HEK293 (cell line): ENCODE data around the gene DPF3.

ENCODE experiments used
- CTCF ChIA-PET: fragments of 350-600 bp; formaldehyde crosslinking; extraction: SDS; loops from one replicate; lab custom pipeline; 2021; ENCODE audit warnings: antibody characterized with exemption; lab: Yijun Ruan, JAX
- POLR2A ChIA-PET: fragments of 300-600 bp; formaldehyde crosslinking; extraction: SDS; loops from one replicate; lab custom pipeline; 2020; ENCODE audit warnings: antibody characterized with exemption, inconsistent platforms; lab: Yijun Ruan, JAX
- H3K27ac ChIP-seq: fragments of 200-500 bp; sonication (Bioruptor generic); 2 replicates; pipeline ENCODE4 v1.5.1; 2014; ENCODE audit warnings: low read depth, low read length, control low read depth, inconsistent platforms; ENCODE audit errors: extremely low read depth
- H3K36me3 ChIP-seq, 2 experiments: fragments of 200-500 bp in 1 of 2; sonication (Bioruptor generic) in 1 of 2; 1 replicate in 1 of 2; 2 replicates in 1 of 2; pipeline ENCODE4 v1.5.1; 2014 to 2017; ENCODE audit warnings: inconsistent platforms in 2 of 2, low read length in 2 of 2; ENCODE audit not compliant: control insufficient read depth in 2 of 2, insufficient read depth in 1 of 2
- H3K4me1 ChIP-seq: fragments of 200-500 bp; sonication (Bioruptor generic); 2 replicates; pipeline ENCODE4 v1.5.1; 2014; ENCODE audit warnings: mild to moderate bottlenecking, low read length, inconsistent platforms; ENCODE audit not compliant: control insufficient read depth, insufficient read depth
- H3K4me3 ChIP-seq: 2 replicates; pipeline ENCODE4 v1.5.1; 2011; ENCODE audit warnings: low read depth, mild to moderate bottlenecking, control low read depth, low read length, moderate library complexity
- H3K9me3 ChIP-seq: fragments of 200-500 bp; sonication (Bioruptor generic); 2 replicates; pipeline ENCODE4 v1.5.1; 2014; ENCODE audit warnings: low read depth, low read length, inconsistent platforms; ENCODE audit not compliant: control insufficient read depth, insufficient read depth
- GLIS1 ChIP-seq: fragments of 450-650 bp; formaldehyde crosslinking; IDR thresholded peaks from 2 replicates; pipeline ENCODE4 v1.5.1; 2016; ENCODE audit warnings: missing biosample characterization, missing genetic modification characterization
- KLF7 ChIP-seq: fragments of 450-650 bp; formaldehyde crosslinking; IDR thresholded peaks from 2 replicates; pipeline ENCODE4 v1.5.1; 2016; ENCODE audit warnings: missing biosample characterization, missing genetic modification characterization, borderline replicate concordance
- PRDM1 ChIP-seq: fragments of 450-650 bp; formaldehyde crosslinking; IDR thresholded peaks from 2 replicates; pipeline ENCODE4; 2016; ENCODE audit warnings: missing biosample characterization, missing genetic modification characterization
- ZFP41 ChIP-seq: fragments of 450-650 bp; formaldehyde crosslinking; IDR thresholded peaks from 2 replicates; pipeline ENCODE4 v1.5.1; 2016; ENCODE audit warnings: missing biosample characterization, missing genetic modification characterization, borderline replicate concordance
- ZNF157 ChIP-seq: fragments of 450-650 bp; formaldehyde crosslinking; IDR thresholded peaks from 2 replicates; pipeline ENCODE4 v1.5.1; 2016; ENCODE audit warnings: missing biosample characterization, missing genetic modification characterization
- ZNF214 ChIP-seq: fragments of 450-650 bp; formaldehyde crosslinking; IDR thresholded peaks from 2 replicates; pipeline ENCODE4 v1.5.1; 2017; ENCODE audit warnings: missing biosample characterization, mild to moderate bottlenecking, missing genetic modification characterization, borderline replicate concordance
- ZNF248 ChIP-seq: fragments of 450-650 bp; formaldehyde crosslinking; IDR thresholded peaks from 2 replicates; pipeline ENCODE4 v1.5.1; 2017; ENCODE audit warnings: missing biosample characterization, missing genetic modification characterization
- ZNF341 ChIP-seq: fragments of 450-650 bp; formaldehyde crosslinking; IDR thresholded peaks from 2 replicates; pipeline ENCODE4; 2016; ENCODE audit warnings: low read depth, missing biosample characterization, missing genetic modification characterization
- ZNF350 ChIP-seq: fragments of 450-650 bp; formaldehyde crosslinking; IDR thresholded peaks from 2 replicates; pipeline ENCODE4 v1.5.0; 2017; ENCODE audit warnings: missing biosample characterization, mild to moderate bottlenecking, missing genetic modification characterization
- ZNF555 ChIP-seq: fragments of 450-650 bp; formaldehyde crosslinking; conservative IDR thresholded peaks from 2 replicates; pipeline ENCODE4 v1.5.1; 2017; ENCODE audit warnings: missing biosample characterization, mild to moderate bottlenecking, missing genetic modification characterization, inconsistent platforms
- ZNF571 ChIP-seq: fragments of 450-650 bp; formaldehyde crosslinking; IDR thresholded peaks from 2 replicates; pipeline ENCODE4 v1.5.0; 2017; ENCODE audit warnings: missing biosample characterization, missing genetic modification characterization
- ZNF600 ChIP-seq: fragments of 450-650 bp; formaldehyde crosslinking; IDR thresholded peaks from 2 replicates; pipeline ENCODE4 v1.5.1; 2016; ENCODE audit warnings: missing biosample characterization, missing genetic modification characterization
- ZNF785 ChIP-seq: fragments of 450-650 bp; formaldehyde crosslinking; IDR thresholded peaks from 2 replicates; pipeline ENCODE4 v1.5.1; 2016; ENCODE audit warnings: missing biosample characterization, missing genetic modification characterization
- ZNF843 ChIP-seq: fragments of 450-650 bp; formaldehyde crosslinking; IDR thresholded peaks from 2 replicates; pipeline ENCODE4 v1.5.1; 2016; ENCODE audit warnings: missing biosample characterization, missing genetic modification characterization
- TF ChIP-seq, protein P1 (sequence below): fragments of 450-650 bp; formaldehyde crosslinking; IDR thresholded peaks from 2 replicates; pipeline ENCODE4 v1.5.1; 2017; ENCODE audit warnings: missing biosample characterization, missing genetic modification characterization
- TF ChIP-seq, protein P2 (sequence below): fragments of 450-650 bp; formaldehyde crosslinking; IDR thresholded peaks from 2 replicates; pipeline ENCODE4 v1.5.1; 2016; ENCODE audit warnings: missing biosample characterization, missing genetic modification characterization
- TF ChIP-seq, protein P3 (sequence below): fragments of 450-650 bp; formaldehyde crosslinking; IDR thresholded peaks from 2 replicates; pipeline ENCODE4 v1.5.0; 2017; ENCODE audit warnings: missing biosample characterization, missing genetic modification characterization, borderline replicate concordance
- TF ChIP-seq, protein P4 (sequence below): fragments of 450-650 bp; formaldehyde crosslinking; IDR thresholded peaks from 2 replicates; pipeline ENCODE4 v1.5.1; 2016; ENCODE audit warnings: missing biosample characterization, missing genetic modification characterization

The DPF3 gene

DNA sequence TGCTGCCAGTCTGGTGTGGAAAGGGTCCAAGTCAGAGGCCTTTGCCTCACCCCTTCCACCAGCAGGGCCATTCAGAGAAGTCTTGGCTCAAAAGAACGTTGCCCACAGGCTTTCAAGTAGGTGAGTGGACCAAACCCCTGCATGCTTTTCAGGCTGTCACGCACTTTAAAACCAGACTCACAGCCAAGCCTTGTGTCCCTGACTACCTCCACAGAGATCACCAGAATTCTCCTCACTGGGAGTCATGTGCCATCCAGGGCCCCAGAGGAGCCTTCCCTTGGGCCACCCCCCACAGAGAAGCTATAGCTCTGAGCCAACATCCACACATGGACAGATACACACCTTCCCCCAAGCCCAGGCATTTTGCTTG is 283.1 kb downstream of the DPF3 start:
- Histone ChIP-seq H3K36me3 (no peaks in the 10 kb centered on the region), H3K27ac (no peak overlapping the region), H3K4me3 (no peak overlapping the region), H3K9me3 (no peaks in the 10 kb centered on the region), H3K4me1 (no peaks in the 10 kb centered on the region)
- CTCF ChIA-PET, result interaction anchor here (1.1 kb wide), 1 partner anchor 18 kb away, joined by 5 read pairs; no protein-coding TSS in a partner anchor
- POLR2A ChIA-PET, result no interaction called here
- TF ChIP-seq ZNF248 (tag by site-specific recombination) (no peak), GLIS1 (peak; percentile 92), PRDM1 (tag by site-specific recombination) (no peak), ZNF843 (tag by site-specific recombination) (no peak)

DNA sequence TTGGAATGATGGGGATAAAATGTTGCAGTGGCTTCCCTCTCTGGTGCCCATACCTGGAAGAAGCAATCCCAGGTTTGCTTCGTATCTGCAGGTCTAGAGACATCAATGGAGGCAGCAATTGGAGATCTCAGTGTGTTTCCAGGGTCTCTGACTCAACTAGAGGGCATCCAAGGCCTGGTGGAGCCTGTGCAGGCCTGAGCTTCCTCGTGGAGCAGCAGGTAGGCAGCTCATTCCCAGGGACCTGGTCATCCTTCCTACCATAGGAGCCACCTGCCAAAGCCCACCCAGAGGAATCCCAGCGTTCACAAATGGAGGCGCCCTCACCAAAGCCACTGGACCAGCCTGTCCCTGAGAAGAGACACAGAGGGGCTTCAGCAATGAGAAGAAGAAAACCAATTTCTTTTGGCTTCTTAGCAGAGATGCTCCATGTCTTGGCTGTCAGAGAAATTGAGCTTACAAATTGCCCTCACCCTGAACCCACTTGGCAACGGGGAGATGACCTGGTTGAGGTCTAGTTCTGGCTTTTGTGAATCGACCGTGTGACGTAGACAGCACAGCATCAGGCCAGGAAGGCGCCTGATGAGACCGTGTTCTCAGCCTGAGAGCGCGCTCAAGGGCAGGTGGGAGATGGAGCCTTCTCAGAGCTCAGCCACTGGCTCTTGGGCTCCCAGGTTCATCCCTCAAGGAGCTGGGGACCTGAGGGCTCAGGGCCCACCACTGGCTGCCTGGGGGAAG is 283.6 kb downstream of the DPF3 start:
- CTCF ChIA-PET, result interaction anchor here (1.1 kb wide), 1 partner anchor 17 kb away, joined by 5 read pairs; no protein-coding TSS in a partner anchor
- Histone ChIP-seq H3K4me1 (no peaks in the 10 kb centered on the region), H3K36me3 (no peaks in the 10 kb centered on the region), H3K9me3 (no peaks in the 10 kb centered on the region), H3K27ac (no peak overlapping the region), H3K4me3 (no peak overlapping the region)
- POLR2A ChIA-PET, result no interaction called here
- TF ChIP-seq ZNF555 (no peak), ZNF571 (no peak), ZNF157 (tag by site-specific recombination) (no peak), ZNF785 (tag by site-specific recombination) (no peak), ZNF350 (tag by site-specific recombination) (no peak), KLF7 (no peak), ZFP41 (tag by site-specific recombination) (no peak), ZNF600 (no peak), ZNF214 (no peak), ZNF341 (tag by site-specific recombination) (no peak)
- TF ChIP-seq, protein P1, sequence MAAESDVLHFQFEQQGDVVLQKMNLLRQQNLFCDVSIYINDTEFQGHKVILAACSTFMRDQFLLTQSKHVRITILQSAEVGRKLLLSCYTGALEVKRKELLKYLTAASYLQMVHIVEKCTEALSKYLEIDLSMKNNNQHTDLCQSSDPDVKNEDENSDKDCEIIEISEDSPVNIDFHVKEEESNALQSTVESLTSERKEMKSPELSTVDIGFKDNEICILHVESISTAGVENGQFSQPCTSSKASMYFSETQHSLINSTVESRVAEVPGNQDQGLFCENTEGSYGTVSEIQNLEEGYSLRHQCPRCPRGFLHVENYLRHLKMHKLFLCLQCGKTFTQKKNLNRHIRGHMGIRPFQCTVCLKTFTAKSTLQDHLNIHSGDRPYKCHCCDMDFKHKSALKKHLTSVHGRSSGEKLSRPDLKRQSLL (tag by site-specific recombination), result no peak
- TF ChIP-seq, protein P2, sequence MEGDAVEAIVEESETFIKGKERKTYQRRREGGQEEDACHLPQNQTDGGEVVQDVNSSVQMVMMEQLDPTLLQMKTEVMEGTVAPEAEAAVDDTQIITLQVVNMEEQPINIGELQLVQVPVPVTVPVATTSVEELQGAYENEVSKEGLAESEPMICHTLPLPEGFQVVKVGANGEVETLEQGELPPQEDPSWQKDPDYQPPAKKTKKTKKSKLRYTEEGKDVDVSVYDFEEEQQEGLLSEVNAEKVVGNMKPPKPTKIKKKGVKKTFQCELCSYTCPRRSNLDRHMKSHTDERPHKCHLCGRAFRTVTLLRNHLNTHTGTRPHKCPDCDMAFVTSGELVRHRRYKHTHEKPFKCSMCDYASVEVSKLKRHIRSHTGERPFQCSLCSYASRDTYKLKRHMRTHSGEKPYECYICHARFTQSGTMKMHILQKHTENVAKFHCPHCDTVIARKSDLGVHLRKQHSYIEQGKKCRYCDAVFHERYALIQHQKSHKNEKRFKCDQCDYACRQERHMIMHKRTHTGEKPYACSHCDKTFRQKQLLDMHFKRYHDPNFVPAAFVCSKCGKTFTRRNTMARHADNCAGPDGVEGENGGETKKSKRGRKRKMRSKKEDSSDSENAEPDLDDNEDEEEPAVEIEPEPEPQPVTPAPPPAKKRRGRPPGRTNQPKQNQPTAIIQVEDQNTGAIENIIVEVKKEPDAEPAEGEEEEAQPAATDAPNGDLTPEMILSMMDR (tag by site-specific recombination), result no peak
- TF ChIP-seq, protein P3, sequence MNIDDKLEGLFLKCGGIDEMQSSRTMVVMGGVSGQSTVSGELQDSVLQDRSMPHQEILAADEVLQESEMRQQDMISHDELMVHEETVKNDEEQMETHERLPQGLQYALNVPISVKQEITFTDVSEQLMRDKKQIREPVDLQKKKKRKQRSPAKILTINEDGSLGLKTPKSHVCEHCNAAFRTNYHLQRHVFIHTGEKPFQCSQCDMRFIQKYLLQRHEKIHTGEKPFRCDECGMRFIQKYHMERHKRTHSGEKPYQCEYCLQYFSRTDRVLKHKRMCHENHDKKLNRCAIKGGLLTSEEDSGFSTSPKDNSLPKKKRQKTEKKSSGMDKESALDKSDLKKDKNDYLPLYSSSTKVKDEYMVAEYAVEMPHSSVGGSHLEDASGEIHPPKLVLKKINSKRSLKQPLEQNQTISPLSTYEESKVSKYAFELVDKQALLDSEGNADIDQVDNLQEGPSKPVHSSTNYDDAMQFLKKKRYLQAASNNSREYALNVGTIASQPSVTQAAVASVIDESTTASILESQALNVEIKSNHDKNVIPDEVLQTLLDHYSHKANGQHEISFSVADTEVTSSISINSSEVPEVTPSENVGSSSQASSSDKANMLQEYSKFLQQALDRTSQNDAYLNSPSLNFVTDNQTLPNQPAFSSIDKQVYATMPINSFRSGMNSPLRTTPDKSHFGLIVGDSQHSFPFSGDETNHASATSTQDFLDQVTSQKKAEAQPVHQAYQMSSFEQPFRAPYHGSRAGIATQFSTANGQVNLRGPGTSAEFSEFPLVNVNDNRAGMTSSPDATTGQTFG (tag by site-specific recombination), result no peak
- TF ChIP-seq, protein P4, sequence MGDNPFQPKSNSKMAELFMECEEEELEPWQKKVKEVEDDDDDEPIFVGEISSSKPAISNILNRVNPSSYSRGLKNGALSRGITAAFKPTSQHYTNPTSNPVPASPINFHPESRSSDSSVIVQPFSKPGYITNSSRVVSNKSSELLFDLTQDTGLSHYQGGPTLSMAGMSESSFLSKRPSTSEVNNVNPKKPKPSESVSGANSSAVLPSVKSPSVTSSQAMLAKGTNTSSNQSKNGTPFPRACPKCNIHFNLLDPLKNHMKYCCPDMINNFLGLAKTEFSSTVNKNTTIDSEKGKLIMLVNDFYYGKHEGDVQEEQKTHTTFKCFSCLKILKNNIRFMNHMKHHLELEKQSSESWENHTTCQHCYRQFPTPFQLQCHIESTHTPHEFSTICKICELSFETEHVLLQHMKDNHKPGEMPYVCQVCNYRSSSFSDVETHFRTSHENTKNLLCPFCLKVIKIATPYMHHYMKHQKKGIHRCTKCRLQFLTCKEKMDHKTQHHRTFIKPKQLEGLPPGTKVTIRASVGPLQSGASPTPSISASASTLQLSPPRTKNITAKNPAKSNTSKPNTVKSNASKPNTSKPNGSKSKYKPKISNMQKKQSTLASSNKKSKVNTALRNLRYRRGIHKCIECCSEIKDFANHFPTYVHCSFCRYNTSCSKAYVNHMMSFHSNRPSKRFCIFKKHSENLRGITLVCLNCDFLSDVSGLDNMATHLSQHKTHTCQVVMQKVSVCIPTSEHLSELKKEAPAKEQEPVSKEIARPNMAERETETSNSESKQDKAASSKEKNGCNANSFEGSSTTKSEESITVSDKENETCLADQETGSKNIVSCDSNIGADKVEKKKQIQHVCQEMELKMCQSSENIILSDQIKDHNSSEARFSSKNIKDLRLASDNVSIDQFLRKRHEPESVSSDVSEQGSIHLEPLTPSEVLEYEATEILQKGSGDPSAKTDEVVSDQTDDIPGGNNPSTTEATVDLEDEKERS (tag by site-specific recombination), result no peak
